Stimulated activated CD4-positive, alpha-beta T cell treated with anti-CD3 and anti-CD28 coated beads, Interleukin-12 subunit alpha, Interleukin-12 subunit beta, amount 100 ng/mL, for 48 hours (primary cell): ENCODE results near the gene MICAL2.
A peak's percentile ranks its signal among the peaks of the same experiment; 100 is the strongest.

Experiments
- DNase-seq, 3 donors: peaks; one replicate each; pipeline ENCODE4 v3.0.0-alpha.2; 2020; ENCODE audit warnings: low read depth in 2 of 3, low spot score in 1 of 3

MICAL2 gene

GRCh38 chr11:12207384-12208150 lies 97.2 kb downstream of the MICAL2 start:
- DNase-seq = peak; percentile 57 to 60 (median 60)

- DNase-seq = no peak
Measured at GRCh38 chr11:12209096-12209495, 98.7 kb downstream of the MICAL2 start.

DNA sequence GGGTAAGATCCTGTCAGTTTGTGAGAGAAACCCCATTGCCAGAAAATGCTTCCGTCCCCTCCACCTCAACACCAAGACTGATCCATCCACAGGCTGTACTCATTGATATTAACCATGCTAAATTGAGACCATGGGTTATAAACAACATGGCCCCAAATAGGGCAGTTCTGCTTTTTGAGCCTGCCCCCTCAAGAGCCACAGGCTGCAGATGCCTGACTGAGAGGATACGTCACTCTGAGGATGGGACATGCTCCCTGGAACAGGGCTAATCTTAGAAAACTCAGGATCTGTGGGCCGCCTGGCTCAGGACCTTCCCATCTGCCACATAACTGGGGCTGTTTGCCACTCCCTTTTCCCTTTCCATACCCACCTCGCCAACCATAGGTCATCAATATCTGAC lies 99.8 kb downstream of the MICAL2 start:
- DNase-seq = no peak

DNA sequence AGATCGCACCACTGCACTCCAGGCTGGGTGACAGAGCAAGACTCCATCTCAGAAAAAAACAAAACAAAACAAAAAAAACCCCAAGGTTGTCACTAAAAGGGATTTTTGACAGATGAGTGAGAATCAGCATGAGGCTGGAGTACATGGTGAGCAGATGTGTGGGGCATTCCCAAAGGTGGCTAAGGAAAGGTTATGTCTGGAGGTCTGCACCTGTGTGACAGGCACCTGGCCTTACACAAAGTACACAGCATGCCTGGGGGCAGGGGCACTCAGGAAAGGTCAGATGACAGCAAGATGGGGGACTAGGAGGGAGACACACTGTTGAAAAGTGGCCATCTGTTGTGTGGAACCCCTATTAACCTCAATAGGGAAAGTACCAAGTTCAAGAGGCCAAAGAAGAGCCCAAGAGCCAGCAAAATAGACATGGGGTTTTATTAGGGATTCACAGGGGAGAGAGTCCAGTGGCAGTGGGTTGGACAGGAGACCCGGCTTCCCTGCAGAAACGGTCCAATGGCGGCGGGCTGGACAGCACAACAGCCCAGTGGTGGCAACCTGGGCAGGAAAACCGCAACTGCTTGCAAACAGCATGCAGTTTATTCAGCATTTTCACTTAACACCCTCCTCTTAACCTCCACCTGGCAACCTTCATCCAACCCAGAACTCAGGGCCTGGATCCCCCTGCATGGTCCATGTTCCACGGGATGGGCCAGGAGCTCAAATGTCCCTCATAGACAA lies 101.1 kb downstream of the MICAL2 start:
- DNase-seq = no peak

- DNase-seq = no peak
Measured at GRCh38 chr11:12212174-12212820, 101.9 kb downstream of the MICAL2 start.

DNA sequence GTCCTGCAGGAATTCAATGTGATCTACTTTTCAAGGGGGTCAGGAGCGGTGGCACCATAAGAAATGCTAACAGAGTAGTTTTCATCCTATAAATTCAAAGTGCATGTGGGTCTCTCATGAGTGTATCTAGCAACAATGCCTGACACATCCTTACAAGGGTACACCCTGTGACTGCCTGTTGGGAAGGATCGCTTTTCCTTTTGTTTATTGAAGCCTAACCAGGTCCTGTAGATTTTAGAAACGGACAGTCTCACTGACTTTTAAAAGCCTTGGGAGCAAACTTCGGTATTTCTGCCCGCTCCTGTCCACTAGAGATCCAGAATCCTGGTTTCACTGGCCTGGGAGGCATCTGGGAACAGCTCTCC lies 102.4 kb downstream of the MICAL2 start:
- DNase-seq = no peak

GRCh38 chr11:12213883-12214282 lies 103.5 kb downstream of the MICAL2 start:
- no peak for DNase-seq

GRCh38 chr11:12214751-12215150 lies 104.4 kb downstream of the MICAL2 start:
- no peak for DNase-seq

- DNase-seq = no peak
Measured at GRCh38 chr11:12215181-12215593, 104.8 kb downstream of the MICAL2 start.

- no peak for DNase-seq
Measured at GRCh38 chr11:12216041-12216451, 105.7 kb downstream of the MICAL2 start.

GRCh38 chr11:12216671-12217374 lies 106.4 kb downstream of the MICAL2 start:
- no peak for DNase-seq

DNA sequence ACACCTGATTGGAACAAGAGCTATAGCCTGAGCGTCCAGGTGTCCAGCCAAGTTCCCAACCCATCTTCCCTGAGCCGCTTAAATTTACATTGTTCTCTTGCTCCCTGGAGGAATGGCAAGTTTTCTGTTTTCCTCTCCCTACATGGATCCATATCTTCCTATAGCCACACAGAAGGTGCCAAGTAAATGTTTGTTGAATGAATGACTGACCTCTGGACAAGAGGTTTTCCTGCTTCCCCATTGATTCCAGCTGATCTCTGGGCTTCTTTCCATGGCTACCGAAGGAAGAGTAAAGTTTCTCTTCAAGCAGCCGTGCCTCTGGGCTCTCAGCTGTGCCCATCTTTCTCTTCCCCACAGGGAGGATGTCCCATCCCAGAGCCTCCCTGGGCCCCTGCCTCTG lies 107.5 kb downstream of the MICAL2 start:
- no peak for DNase-seq

DNA sequence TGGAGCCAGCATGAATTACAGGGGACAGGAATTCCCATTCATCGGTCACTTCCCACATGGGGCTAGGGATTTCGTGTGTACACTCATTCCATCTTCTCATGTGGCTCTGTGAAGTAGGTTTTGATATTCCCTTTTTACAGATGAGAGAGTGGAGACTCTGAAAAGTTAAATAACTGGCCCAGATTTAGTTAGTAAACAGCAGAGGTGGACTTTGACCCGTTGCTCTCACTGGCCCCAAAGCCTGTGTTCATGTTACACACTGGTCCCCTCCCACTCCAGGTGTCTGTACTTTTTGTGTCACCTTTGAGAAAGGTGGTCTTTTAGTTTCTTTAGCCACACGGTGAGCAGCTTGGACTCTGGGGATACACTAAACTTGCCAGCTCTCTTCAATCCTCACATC lies 108.5 kb downstream of the MICAL2 start:
- no peak for DNase-seq

- DNase-seq = no peak
Measured at GRCh38 chr11:12219757-12220156, 109.4 kb downstream of the MICAL2 start.

DNA sequence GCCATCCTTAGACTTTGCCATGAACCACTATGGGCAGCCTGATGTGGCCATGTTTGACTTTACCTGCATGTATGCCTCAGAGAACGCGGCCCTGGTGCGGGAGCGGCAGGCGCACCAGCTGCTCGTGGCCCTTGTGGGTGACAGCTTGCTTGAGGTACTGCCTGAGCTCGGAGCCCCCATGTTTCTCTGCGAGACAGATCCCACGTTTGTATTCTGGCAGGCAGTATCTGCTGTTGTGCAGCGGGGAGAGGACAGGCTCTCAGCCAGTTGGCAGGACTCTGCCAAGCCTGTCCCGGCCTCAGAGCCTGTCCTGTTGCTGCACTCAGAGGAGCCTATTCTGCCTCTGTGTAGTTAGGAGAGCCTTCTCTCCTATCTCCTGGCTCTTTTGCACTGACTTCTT lies 109.9 kb downstream of the MICAL2 start:
- DNase-seq = no peak

DNA sequence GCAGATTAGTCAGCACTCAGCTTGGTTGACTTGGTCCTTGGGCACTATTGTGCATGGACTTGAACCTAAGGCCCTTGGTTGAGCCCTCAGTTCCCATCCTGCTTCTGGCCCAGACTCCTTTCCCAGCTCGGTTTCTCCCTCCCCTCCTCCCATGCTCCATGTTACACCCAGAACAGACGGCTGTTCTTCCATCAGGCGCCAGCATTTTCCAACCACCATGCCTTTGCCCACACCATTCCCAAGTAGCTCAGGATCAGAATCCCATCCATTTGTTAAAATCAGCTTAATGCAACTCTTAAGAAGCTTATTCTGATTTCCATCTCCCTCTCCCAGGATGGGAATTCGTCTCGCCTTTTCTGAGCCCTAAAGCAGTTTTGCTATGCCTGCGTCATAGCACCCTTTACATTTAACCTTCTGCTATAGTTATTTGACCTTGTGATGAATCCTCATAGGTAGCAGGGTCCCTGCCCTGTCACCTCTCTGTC lies 110.7 kb downstream of the MICAL2 start:
- no peak for DNase-seq

- no peak for DNase-seq
Measured at GRCh38 chr11:12222055-12222792, 111.8 kb downstream of the MICAL2 start.

- DNase-seq = no peak
Measured at GRCh38 chr11:12223771-12224536, 113.6 kb downstream of the MICAL2 start.

GRCh38 chr11:12224537-12224893 lies 114.1 kb downstream of the MICAL2 start:
- DNase-seq = peak; percentile 81 to 90 (median 83)
